GM12878 (cell line): ENCODE results near the gene PCBP4. TPM values are rescaled to one million over a fixed set of nuclear protein-coding genes. Genes with fewer than 3 reads are reported as not detected.

Experiments
- ATAC-seq: fragments of 200-7000 bp; cut with Tn5 transposase; 3 replicates; pipeline ENCODE4 v1.9.1; 2020; ENCODE audit warnings: mild to moderate bottlenecking, moderate library complexity
- BruUV-seq: library from RNA; stranded (reverse); fragments of 400-500 nt; replicated peaks from 2 replicates; lab custom pipeline; 2021; lab: Mats Ljungman, UMichigan
- CTCF ChIA-PET: fragments of 300-600 bp; sonication (Branson Sonifier 250); formaldehyde crosslinking; extraction: SDS; loops from one replicate; lab custom pipeline; 2021; ENCODE audit warnings: inconsistent platforms; lab: Yijun Ruan, JAX
- POLR2A ChIA-PET: fragments of 350-600 bp; formaldehyde crosslinking; extraction: SDS; loops from one replicate; lab custom pipeline; 2021; ENCODE audit warnings: inconsistent platforms; lab: Charles Lee
- RAD21 ChIA-PET: fragments of 300-600 bp; sonication (Branson Sonifier 250); formaldehyde crosslinking; loops from one replicate; lab custom pipeline; 2023; ENCODE audit warnings: antibody characterized with exemption; ENCODE audit not compliant: unreplicated experiment; lab: Charles Lee
- SMC1A ChIA-PET: fragments of 300-600 bp; sonication (Branson Sonifier 250); formaldehyde crosslinking; loops from one replicate; lab custom pipeline; 2023; ENCODE audit not compliant: unreplicated experiment, uncharacterized antibody; lab: Charles Lee
- DNase-seq: peaks from one replicate; pipeline ENCODE4 v3.0.0-alpha.2; 2011; ENCODE audit warnings: low read depth, low spot score
- FAIRE-seq: peaks from 3 replicates; lab custom pipeline; 2011; peaks lifted over from hg19 to GRCh38; lab: Jason Lieb, UNC
- H2AFZ ChIP-seq: 2 replicates; pipeline ENCODE4 v1.6.0; 2011; ENCODE audit warnings: low read depth, low read length, control low read depth; ENCODE audit not compliant: control insufficient read depth
- H3K27ac ChIP-seq: 2 replicates; pipeline ENCODE4 v1.5.1; 2011; ENCODE audit warnings: control low read depth; ENCODE audit not compliant: control insufficient read depth, insufficient read depth
- H3K27me3 ChIP-seq, 2 experiments: replicated peaks in 1 of 2; 2 replicates each; pipeline versions ENCODE4 v1.6.0 to v1.6.1; 2011; ENCODE audit warnings: low read length in 1 of 2; ENCODE audit not compliant: control insufficient read depth in 2 of 2, insufficient read depth in 2 of 2
- H3K36me3 ChIP-seq, 2 experiments: 2 replicates each; pipeline ENCODE4 v1.5.1; 2011; ENCODE audit warnings: low read length in 1 of 2; ENCODE audit not compliant: control insufficient read depth in 2 of 2, insufficient read depth in 2 of 2
- H3K4me1 ChIP-seq: 2 replicates; pipeline ENCODE4 v1.6.1; 2011; ENCODE audit warnings: mild to moderate bottlenecking, low read length, moderate library complexity, mixed read lengths; ENCODE audit not compliant: control insufficient read depth, insufficient read depth
- H3K4me2 ChIP-seq: 2 replicates; pipeline ENCODE4 v1.6.0; 2011; ENCODE audit warnings: control low read depth; ENCODE audit not compliant: control insufficient read depth, insufficient read depth
- H3K4me3 ChIP-seq: fragments of 200-600 bp; sonication (generic); 2 replicates; pipeline ENCODE4 v1.5.1; 2016
- H3K79me2 ChIP-seq: 2 replicates; pipeline ENCODE4 v1.6.0; 2011; ENCODE audit warnings: low read length; ENCODE audit not compliant: control insufficient read depth, insufficient read depth
- H3K9ac ChIP-seq: 2 replicates; pipeline ENCODE4 v1.8.0; 2011; ENCODE audit warnings: low read length, control low read depth, mixed read lengths; ENCODE audit not compliant: control insufficient read depth, insufficient read depth
- H3K9me3 ChIP-seq: replicated peaks from 3 replicates; pipeline ENCODE4 v1.5.1; 2011; ENCODE audit warnings: mild to moderate bottlenecking, low read length; ENCODE audit not compliant: control insufficient read depth, insufficient read depth
- H4K20me1 ChIP-seq: 2 replicates; pipeline ENCODE4 v1.6.0; 2011; ENCODE audit not compliant: control insufficient read depth, insufficient read depth
- CHD2 ChIP-seq: IDR thresholded peaks from 2 replicates; pipeline ENCODE4 v1.6.1; 2011; ENCODE audit warnings: low read depth, low read length, improper control_type of control experiment, borderline replicate concordance
- MYC ChIP-seq: IDR thresholded peaks from 2 replicates; pipeline ENCODE4 v1.6.1; 2011; ENCODE audit warnings: mild to moderate bottlenecking, low read length, moderate library complexity, inconsistent platforms; ENCODE audit not compliant: insufficient read depth, insufficient replicate concordance, insufficient read length, severe bottlenecking
- RBBP5 ChIP-seq: fragments of 200-600 bp; sonication (generic); conservative IDR thresholded peaks from 2 replicates; pipeline ENCODE4 v1.6.1; 2016
- RCOR1 ChIP-seq: conservative IDR thresholded peaks from 2 replicates; pipeline ENCODE4 v1.6.1; 2012; ENCODE audit warnings: low read depth, low read length, improper control_type of control experiment
- RFX5 ChIP-seq: IDR thresholded peaks from 2 replicates; pipeline ENCODE4 v1.6.1; 2011; ENCODE audit warnings: low read depth, low read length, improper control_type of control experiment
- SMAD1 ChIP-seq: fragments of 450-650 bp; IDR thresholded peaks from 2 replicates; pipeline ENCODE4 v1.6.1; 2018; ENCODE audit warnings: mild to moderate bottlenecking, low read depth; ENCODE audit not compliant: partially characterized antibody
- TCF7 ChIP-seq: IDR thresholded peaks from 2 replicates; pipeline ENCODE4 v1.6.1; 2014; ENCODE audit warnings: antibody characterized with exemption, borderline replicate concordance
- ZNF207 ChIP-seq: fragments of 450-650 bp; IDR thresholded peaks from 2 replicates; pipeline ENCODE4 v1.6.1; 2014; ENCODE audit warnings: antibody characterized with exemption, mild to moderate bottlenecking, borderline replicate concordance
- ZNF24 ChIP-seq: fragments of 450-650 bp; IDR thresholded peaks from 2 replicates; pipeline ENCODE4 v1.6.1; 2017; ENCODE audit warnings: antibody characterized with exemption, mild to moderate bottlenecking
- WGBS: methylation state at CpG from one replicate; pipeline ENCODE4 v1.1.6; 2016; ENCODE audit warnings: low lambda C conversion rate; ENCODE audit not compliant: insufficient replicate concordance, insufficient coverage; ENCODE audit errors: missing lambda C conversion rate; 5-methylcytosine and 5-hydroxymethylcytosine counted together
- in situ Hi-C: fragments of 300-500 bp; cut with MboI; formaldehyde crosslinking; loops from 9 replicates; pipeline ENCODE4 v1.14.3; 2018; ENCODE audit warnings: mixed read lengths
- intact Hi-C: fragments of 100-400 bp; cut with micrococcal nuclease; formaldehyde crosslinking; loops from one replicate; pipeline ENCODE4 v1.14.2; 2022; ENCODE audit not compliant: unreplicated experiment
- polyA plus RNA-seq, 11 experiments: library from polyadenylated mRNA; depleted of rRNA in 4 of 11; unstranded in 6 of 11; stranded (reverse) in 5 of 11; fragments of >200 nt; fragmentation: Nextera tagmentation in 4 of 11; fragmentation: Illumina TruSeq in 1 of 11; extraction: Ambion mirVana in 4 of 11; extraction: Trizol in 1 of 11; gene quantifications; 1 replicate in 1 of 11; 2 replicates in 10 of 11; pipeline versions ENCODE4 v1.2.1 to v1.2.3, GENCODE V29; 2011 to 2016; ENCODE audit warnings: inconsistent platforms in 2 of 11, missing spikeins in 2 of 11, low read depth in 1 of 11
- total RNA-seq, 4 experiments: library from RNA; depleted of rRNA in 3 of 4; stranded (reverse); fragments of >200 nt in 3 of 4; fragmentation: Illumina TruSeq in 1 of 4; extraction: Trizol in 1 of 4; gene quantifications; 2 replicates each; pipeline versions ENCODE4 v1.2.1 to v1.2.3, GENCODE V29; 2013 to 2021
- TF ChIP-seq, protein P1 (sequence below), 3 experiments: IDR thresholded peaks in 2 of 3; conservative IDR thresholded peaks in 1 of 3; 2 replicates each; pipeline ENCODE4 v1.5.1; 2011; ENCODE audit warnings: low read depth in 3 of 3, low read length in 3 of 3, mild to moderate bottlenecking in 3 of 3, control low read depth in 2 of 3, moderate library complexity in 2 of 3, inconsistent platforms in 1 of 3, mixed read lengths in 1 of 3; ENCODE audit not compliant: control insufficient read depth in 2 of 3, insufficient read depth in 1 of 3; ENCODE audit errors: extremely low read depth in 1 of 3
- TF ChIP-seq, protein P2 (sequence below): fragments of 450-650 bp; IDR thresholded peaks from 2 replicates; pipeline ENCODE4 v1.6.1; 2017; ENCODE audit warnings: mild to moderate bottlenecking
- TF ChIP-seq, protein P3 (sequence below): fragments of 450-650 bp; IDR thresholded peaks from 2 replicates; pipeline ENCODE4 v1.6.1; 2017; ENCODE audit warnings: low read depth, mild to moderate bottlenecking, moderate library complexity
- TF ChIP-seq, protein P4 (sequence below): fragments of 450-650 bp; IDR thresholded peaks from 2 replicates; pipeline ENCODE4 v1.6.1; 2017; ENCODE audit warnings: mild to moderate bottlenecking, moderate library complexity

PCBP4 gene
- total and polyA plus RNA-seq, 10 of the 15 experiments (the other 5 are each of a cell fraction or from before 2014, with no cell fraction given), result 0.05 to 14.5 (median 4.2) TPM

DNA sequence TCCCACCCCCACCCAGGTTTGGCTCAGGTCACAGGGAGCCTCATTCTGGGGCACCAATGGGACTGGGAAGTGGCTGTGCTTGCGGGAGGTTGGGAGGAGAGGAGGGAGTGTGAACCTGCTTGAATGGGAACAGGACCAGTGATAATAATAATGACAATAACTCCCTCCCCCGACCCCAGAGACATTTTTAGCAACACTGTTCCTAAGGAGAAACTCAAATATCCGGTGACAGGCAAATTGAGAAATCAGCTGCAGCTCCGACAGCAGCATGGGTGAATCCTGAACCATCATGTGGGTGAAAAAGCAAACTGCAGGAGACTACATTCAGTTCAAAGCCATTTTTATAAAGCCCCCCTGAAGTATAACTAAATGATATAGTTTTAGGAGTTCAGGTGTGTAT lies 40.0 kb upstream of the PCBP4 start:
- ChIA-PET SMC1A (interaction anchor here (0.6 to 7.7 kb wide), 8 partner anchors 8 to 116 kb away, joined by 3 to 179 read pairs (median 3); partner anchors contain the start of gene DUSP7), RAD21 (interaction anchor here (1.0 to 8.5 kb wide), 4 partner anchors 29 to 114 kb away, joined by 5 to 165 read pairs (median 73); partner anchors contain the start of gene DUSP7), POLR2A (interaction anchor here (0.8 to 1.8 kb wide), 2 partner anchors 16 to 46 kb away, joined by 3 to 4 read pairs; no protein-coding TSS in a partner anchor), CTCF (interaction anchor here (1.2 to 10.6 kb wide), 3 partner anchors 33 to 138 kb away, joined by 3 to 334 read pairs (median 169); partner anchors contain the start of gene DUSP7)
- no peak overlapping the region for H3K27ac ChIP-seq
- FAIRE-seq, result no peak
- intact Hi-C loops, result no loop called here
- no peaks in the 10 kb centered on the region for H3K79me2 ChIP-seq
- H3K4me1 ChIP-seq, result peaks cover 7% of the 10 kb centered on the region
- no peaks in the 10 kb centered on the region for H3K36me3 ChIP-seq
- no peak overlapping the region for H3K9ac ChIP-seq
- no peaks in the 10 kb centered on the region; a peak in 1 of 4 replicates for H3K27me3 ChIP-seq
- no peaks in the 10 kb centered on the region for H4K20me1 ChIP-seq
- no peak overlapping the region for H3K4me3 ChIP-seq
- no peak for DNase-seq
- no TSS peak for BruUV-seq
- H3K4me2 ChIP-seq, result no peak overlapping the region
- in situ Hi-C loops, result no loop called here
- ATAC-seq, result no peak
- no peaks in the 10 kb centered on the region for H3K9me3 ChIP-seq
- no peak overlapping the region for H2AFZ ChIP-seq
- WGBS, result 51% methylated on average over 4 of the region's 4 CpGs
- TF ChIP-seq, protein P1, sequence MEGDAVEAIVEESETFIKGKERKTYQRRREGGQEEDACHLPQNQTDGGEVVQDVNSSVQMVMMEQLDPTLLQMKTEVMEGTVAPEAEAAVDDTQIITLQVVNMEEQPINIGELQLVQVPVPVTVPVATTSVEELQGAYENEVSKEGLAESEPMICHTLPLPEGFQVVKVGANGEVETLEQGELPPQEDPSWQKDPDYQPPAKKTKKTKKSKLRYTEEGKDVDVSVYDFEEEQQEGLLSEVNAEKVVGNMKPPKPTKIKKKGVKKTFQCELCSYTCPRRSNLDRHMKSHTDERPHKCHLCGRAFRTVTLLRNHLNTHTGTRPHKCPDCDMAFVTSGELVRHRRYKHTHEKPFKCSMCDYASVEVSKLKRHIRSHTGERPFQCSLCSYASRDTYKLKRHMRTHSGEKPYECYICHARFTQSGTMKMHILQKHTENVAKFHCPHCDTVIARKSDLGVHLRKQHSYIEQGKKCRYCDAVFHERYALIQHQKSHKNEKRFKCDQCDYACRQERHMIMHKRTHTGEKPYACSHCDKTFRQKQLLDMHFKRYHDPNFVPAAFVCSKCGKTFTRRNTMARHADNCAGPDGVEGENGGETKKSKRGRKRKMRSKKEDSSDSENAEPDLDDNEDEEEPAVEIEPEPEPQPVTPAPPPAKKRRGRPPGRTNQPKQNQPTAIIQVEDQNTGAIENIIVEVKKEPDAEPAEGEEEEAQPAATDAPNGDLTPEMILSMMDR (IDR thresholded peaks at IDR 0.05 in 2 of 3, conservative IDR thresholded peaks at IDR 0.05 in 1 of 3; ENCODE audit: control insufficient read depth in 2 of 3, extremely low read depth in 1 of 3, insufficient read depth in 1 of 3, low read depth in 3 of 3, low read length in 3 of 3), result no peak
- TF ChIP-seq ZNF207, result no peak
- TF ChIP-seq RCOR1, result no peak
- no peak for TF ChIP-seq CHD2
- TF ChIP-seq, protein P2, sequence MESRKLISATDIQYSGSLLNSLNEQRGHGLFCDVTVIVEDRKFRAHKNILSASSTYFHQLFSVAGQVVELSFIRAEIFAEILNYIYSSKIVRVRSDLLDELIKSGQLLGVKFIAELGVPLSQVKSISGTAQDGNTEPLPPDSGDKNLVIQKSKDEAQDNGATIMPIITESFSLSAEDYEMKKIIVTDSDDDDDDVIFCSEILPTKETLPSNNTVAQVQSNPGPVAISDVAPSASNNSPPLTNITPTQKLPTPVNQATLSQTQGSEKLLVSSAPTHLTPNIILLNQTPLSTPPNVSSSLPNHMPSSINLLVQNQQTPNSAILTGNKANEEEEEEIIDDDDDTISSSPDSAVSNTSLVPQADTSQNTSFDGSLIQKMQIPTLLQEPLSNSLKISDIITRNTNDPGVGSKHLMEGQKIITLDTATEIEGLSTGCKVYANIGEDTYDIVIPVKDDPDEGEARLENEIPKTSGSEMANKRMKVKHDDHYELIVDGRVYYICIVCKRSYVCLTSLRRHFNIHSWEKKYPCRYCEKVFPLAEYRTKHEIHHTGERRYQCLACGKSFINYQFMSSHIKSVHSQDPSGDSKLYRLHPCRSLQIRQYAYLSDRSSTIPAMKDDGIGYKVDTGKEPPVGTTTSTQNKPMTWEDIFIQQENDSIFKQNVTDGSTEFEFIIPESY, result no peak
- no peak for TF ChIP-seq MYC
- no peak for TF ChIP-seq TCF7
- TF ChIP-seq, protein P3, sequence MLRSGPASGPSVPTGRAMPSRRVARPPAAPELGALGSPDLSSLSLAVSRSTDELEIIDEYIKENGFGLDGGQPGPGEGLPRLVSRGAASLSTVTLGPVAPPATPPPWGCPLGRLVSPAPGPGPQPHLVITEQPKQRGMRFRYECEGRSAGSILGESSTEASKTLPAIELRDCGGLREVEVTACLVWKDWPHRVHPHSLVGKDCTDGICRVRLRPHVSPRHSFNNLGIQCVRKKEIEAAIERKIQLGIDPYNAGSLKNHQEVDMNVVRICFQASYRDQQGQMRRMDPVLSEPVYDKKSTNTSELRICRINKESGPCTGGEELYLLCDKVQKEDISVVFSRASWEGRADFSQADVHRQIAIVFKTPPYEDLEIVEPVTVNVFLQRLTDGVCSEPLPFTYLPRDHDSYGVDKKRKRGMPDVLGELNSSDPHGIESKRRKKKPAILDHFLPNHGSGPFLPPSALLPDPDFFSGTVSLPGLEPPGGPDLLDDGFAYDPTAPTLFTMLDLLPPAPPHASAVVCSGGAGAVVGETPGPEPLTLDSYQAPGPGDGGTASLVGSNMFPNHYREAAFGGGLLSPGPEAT, result no peak
- TF ChIP-seq, protein P4, sequence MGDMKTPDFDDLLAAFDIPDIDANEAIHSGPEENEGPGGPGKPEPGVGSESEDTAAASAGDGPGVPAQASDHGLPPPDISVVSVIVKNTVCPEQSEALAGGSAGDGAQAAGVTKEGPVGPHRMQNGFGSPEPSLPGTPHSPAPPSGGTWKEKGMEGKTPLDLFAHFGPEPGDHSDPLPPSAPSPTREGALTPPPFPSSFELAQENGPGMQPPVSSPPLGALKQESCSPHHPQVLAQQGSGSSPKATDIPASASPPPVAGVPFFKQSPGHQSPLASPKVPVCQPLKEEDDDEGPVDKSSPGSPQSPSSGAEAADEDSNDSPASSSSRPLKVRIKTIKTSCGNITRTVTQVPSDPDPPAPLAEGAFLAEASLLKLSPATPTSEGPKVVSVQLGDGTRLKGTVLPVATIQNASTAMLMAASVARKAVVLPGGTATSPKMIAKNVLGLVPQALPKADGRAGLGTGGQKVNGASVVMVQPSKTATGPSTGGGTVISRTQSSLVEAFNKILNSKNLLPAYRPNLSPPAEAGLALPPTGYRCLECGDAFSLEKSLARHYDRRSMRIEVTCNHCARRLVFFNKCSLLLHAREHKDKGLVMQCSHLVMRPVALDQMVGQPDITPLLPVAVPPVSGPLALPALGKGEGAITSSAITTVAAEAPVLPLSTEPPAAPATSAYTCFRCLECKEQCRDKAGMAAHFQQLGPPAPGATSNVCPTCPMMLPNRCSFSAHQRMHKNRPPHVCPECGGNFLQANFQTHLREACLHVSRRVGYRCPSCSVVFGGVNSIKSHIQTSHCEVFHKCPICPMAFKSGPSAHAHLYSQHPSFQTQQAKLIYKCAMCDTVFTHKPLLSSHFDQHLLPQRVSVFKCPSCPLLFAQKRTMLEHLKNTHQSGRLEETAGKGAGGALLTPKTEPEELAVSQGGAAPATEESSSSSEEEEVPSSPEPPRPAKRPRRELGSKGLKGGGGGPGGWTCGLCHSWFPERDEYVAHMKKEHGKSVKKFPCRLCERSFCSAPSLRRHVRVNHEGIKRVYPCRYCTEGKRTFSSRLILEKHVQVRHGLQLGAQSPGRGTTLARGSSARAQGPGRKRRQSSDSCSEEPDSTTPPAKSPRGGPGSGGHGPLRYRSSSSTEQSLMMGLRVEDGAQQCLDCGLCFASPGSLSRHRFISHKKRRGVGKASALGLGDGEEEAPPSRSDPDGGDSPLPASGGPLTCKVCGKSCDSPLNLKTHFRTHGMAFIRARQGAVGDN, result no peak
- no peak for TF ChIP-seq SMAD1
- no peak for TF ChIP-seq RFX5
- TF ChIP-seq ZNF24, result no peak
- TF ChIP-seq RBBP5, result no peak
